Middle frontal gyrus (tissue), 1 donor: ENCODE measurements around the gene NLRC4.
"Not testable (repeated sequence)": the region's sequence is repeated elsewhere in the genome, so short reads cannot be mapped to it uniquely, and the experiment has no call there.

Experiments
- DNase-seq: peaks from one replicate; pipeline ENCODE4 v3.0.0-alpha.2; 2015; ENCODE audit warnings: low spot score; ENCODE audit errors: extremely low spot score

The NLRC4 gene

GRCh38 chr2:32242331-32242730 is 22.4 kb downstream of the NLRC4 start:
- DNase-seq = no peak

- DNase-seq = no peak
These were observed 26.7 kb downstream of the NLRC4 start for GRCh38 chr2:32237996-32238395.

DNA sequence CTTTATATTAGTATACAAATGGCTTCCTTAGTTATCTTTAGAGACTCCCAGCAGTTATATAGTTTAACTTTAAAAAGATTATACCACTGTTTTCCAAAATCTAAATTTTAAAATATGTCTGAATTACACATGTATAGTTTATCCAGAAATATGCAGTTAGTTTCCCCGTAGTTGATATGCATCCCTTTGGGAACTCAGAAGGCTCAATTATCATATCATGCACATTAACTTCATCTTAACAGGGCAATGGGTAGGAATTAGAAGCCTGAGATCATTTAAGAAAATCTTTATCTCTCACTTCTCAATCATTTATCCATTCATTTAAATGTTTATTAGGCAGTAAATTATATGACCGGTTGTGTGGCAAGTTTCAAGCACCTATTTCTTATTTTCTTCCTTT is 27.2 kb downstream of the NLRC4 start:
- no peak for DNase-seq

DNA sequence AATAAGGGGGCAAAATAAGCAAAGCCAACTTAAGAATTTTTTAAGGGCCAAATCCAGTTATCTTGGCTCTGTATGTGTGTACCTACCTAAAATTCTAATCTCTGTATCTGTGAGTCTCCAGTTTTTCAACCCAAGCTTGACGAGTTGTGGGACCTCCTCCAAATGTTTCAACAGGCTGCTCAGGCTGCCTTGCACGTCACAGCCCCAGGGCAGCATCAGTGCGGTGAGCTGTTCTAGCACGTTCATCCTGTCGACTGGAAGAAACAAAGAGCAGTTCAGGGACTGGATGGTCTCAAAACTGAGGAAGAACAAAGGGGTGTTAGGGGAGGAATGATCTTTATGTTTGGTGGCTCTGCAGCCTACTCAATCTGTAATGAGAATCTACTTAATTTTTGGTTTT is 29.4 kb downstream of the NLRC4 start:
- DNase-seq = no peak

DNA sequence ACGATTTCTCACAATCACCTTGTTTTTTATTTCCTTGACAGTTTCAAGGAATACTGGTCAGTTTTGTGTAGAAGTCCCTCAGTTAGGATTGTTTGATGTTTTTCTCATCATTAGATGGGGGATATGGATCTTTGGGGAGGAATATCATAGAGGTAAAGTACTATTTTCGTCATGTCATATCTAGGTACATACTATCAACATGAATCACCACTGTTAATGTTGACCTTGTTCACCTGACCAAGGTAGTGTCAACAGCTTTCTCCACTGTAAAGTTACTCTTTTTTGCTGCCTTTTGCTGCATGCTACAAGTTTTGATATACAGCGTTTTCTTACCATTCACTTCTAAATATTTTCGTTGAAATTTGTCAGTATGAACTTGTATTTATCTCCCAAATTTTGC is 32.7 kb downstream of the NLRC4 start:
- no peak for DNase-seq

- no peak for DNase-seq
These were observed 35.1 kb downstream of the NLRC4 start for GRCh38 chr2:32229635-32230034.

- DNase-seq = no peak
These were observed 36.5 kb downstream of the NLRC4 start for GRCh38 chr2:32228181-32228580.

GRCh38 chr2:32227492-32227891 is 37.2 kb downstream of the NLRC4 start:
- no peak for DNase-seq

GRCh38 chr2:32222966-32223365 is 41.7 kb downstream of the NLRC4 start:
- no peak for DNase-seq

DNA sequence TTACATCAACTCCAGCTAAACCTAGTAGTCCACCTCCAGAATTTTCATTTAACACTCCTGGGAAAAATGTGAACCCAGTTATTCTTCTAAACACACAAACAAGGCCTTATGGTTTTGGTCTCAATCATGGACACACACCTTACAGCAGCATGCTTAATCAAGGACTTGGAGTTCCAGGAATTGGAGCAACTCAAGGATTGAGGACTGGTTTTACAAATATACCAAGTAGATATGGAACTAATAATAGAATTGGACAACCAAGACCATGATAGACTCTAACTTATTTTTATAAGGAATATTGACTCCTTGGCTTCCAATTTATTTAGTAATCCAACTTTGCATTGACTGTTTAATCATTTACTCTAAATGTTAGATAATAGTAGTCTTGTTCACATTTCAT is 44.2 kb downstream of the NLRC4 start:
- DNase-seq = no peak

GRCh38 chr2:32212295-32212694 is 52.4 kb downstream of the NLRC4 start:
- DNase-seq = no peak

- no peak for DNase-seq
These were observed 53.8 kb downstream of the NLRC4 start for GRCh38 chr2:32210767-32211408.

DNA sequence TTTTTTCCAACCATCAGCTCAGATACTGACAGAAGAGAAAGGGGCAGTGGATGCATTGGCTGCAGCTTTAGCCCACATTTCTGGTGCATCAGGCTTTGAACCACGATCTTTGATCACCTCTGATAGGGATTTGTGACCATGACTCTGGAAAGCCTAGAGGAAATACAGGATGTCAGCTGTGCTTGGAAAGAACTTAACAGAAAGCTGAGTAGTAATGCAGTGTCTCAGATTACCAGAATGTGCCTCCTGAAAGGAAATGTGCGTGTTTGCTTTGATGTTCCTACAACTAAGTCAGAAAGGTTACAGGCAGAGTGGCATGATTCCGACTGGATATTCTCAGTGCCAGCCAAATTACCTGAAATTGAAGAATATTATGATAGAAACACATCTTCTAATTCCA is 61.3 kb downstream of the NLRC4 start:
- DNase-seq = not testable (repeated sequence)

DNA sequence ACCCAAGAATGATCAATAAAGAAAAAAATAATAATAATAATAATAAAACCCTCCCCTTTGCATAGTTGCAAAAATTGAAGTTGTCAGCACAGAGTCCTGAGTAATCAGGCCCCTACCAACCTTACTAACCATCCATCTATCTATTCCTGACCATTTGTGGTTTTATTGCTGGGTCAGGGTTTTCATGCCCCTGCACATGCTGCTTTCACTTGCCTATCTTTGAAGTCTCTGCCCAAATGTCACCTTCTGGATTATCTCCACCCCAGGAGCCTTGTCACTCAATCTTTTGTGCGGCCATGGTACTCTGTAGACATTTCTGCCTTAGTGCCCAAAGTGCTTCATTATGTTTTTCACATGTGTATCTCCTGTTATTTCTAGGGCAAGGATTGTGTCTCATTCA is 63.9 kb downstream of the NLRC4 start:
- DNase-seq = no peak

GRCh38 chr2:32192418-32192817 is 72.3 kb downstream of the NLRC4 start:
- no peak for DNase-seq

- no peak for DNase-seq
These were observed 75.7 kb downstream of the NLRC4 start for GRCh38 chr2:32189011-32189410.

DNA sequence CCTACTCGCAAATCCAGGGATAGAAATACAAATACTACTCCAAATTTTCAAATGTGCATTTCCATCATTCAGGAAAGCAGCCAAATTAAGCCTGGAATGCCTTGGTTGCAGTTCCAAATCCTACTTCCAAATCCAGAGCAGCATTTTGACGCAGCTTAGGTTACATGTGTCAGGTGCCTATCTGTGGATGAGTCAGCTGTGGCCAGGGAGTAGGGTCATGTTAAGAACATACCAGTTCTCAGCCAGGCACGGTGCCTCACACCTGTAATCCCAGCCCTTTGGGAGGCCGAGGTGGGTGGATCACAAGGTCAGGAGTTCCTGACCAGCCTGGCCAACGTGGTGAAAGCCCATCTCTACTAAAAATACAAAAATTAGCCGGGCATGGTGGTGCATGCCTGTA is 82.0 kb downstream of the NLRC4 start:
- DNase-seq = no peak
